ENCODE results near the gene PIAS4.

DNA sequence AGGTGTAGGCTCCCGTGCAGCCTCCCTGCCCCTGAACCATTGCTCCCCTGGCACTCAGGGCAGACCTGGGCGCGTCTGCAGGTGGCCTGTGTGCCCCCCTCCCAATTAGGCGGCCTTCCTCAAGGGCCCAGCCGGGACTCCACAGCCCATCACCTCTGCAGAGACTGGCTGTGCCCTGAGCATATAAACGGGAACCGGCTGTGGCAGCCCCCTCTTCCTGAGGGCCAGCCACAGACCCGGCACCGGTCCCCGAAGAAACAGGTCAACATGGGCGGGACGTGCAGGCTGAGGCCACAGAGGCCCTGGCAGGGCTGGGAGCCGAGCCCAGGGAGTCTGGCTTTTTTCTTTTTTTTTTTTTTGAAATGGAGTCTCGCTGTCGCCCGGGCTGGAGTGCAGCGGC is 12.0 kb downstream of the PIAS4 start:
- TF ChIP-seq ARNTL (CRISPR knock-in tag; IDR thresholded peaks at IDR 0.05; ENCODE audit: borderline replicate concordance, low read depth) (no peak), RARB (CRISPR knock-in tag; IDR thresholded peaks at IDR 0.05) (no peak), CSDC2 (CRISPR knock-in tag; IDR thresholded peaks at IDR 0.05) (no peak), ZFP3 (CRISPR knock-in tag; IDR thresholded peaks at IDR 0.05) (no peak), TOX (CRISPR knock-in tag; IDR thresholded peaks at IDR 0.05; ENCODE audit: borderline replicate concordance) (no peak), GLIS3 (CRISPR knock-in tag; IDR thresholded peaks at IDR 0.05) (no peak), ISL1 (CRISPR knock-in tag; IDR thresholded peaks at IDR 0.05) (no peak), ZFP30 (CRISPR knock-in tag; IDR thresholded peaks at IDR 0.05) (no peak), SNAI2 (CRISPR knock-in tag; IDR thresholded peaks at IDR 0.05) (no peak), CSRNP3 (CRISPR knock-in tag; IDR thresholded peaks at IDR 0.05) (no peak), PATZ1 (CRISPR knock-in tag; IDR thresholded peaks at IDR 0.05; ENCODE audit: borderline replicate concordance) (no peak), ZNF70 (CRISPR knock-in tag; IDR thresholded peaks at IDR 0.05) (no peak)
- TF ChIP-seq, protein P1, sequence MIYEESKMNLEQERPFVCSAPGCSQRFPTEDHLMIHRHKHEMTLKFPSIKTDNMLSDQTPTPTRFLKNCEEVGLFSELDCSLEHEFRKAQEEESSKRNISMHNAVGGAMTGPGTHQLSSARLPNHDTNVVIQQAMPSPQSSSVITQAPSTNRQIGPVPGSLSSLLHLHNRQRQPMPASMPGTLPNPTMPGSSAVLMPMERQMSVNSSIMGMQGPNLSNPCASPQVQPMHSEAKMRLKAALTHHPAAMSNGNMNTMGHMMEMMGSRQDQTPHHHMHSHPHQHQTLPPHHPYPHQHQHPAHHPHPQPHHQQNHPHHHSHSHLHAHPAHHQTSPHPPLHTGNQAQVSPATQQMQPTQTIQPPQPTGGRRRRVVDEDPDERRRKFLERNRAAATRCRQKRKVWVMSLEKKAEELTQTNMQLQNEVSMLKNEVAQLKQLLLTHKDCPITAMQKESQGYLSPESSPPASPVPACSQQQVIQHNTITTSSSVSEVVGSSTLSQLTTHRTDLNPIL (CRISPR knock-in tag; IDR thresholded peaks at IDR 0.05; ENCODE audit: low read depth): no peak
